ENCODE measurements around the gene DACH1.
"Not testable (repeated sequence)": the region's sequence is repeated elsewhere in the genome, so short reads cannot be mapped to it uniquely, and the experiment has no call there.

DACH1 gene

DNA sequence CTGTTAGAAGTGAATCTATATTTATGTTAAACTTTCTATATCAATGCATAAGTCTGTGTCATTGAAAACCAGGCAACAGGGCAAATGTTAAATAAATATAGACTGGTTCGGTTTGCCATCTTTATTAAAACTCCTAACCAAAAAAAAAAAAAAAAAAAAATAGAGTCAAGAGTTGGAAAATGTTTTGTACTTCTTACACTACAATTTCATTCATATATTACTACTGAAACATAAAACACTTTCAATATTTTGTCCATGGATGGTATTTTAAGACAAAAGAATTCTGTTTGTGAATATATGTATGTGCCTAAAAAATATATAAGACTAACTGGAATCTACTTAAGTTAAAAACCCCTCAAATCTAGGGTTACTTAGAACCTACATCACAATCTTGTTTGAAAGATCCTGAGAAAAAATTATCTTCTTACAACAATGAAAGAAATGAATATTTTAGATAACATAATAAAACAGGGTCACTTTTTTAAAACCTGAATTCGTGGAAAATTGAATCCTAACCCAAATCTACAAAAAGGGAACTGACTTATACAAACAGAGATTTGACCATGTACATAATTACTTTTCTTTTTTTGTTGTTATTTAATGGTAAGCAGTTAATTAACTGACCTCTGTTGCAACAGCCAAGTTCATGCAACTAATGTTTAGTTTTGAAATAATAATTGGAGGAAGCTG is 5.1 kb downstream of the DACH1 start:
- no peaks in the 10 kb centered on the region for H3K9me3 Mint-ChIP-seq
- H3K4me1 Mint-ChIP-seq (ENCODE audit: low read depth): peaks cover 13% of the 10 kb centered on the region
- no peak overlapping the region for H3K27ac Mint-ChIP-seq
- no peak for DNase-seq (ENCODE audit: low spot score)
- H3K4me3 Mint-ChIP-seq: no peak overlapping the region
- peaks cover 57% of the 10 kb centered on the region for H3K27me3 Mint-ChIP-seq (ENCODE audit: low read depth)
- no peaks in the 10 kb centered on the region for H3K36me3 Mint-ChIP-seq (ENCODE audit: low read depth)

GRCh38 chr13:71860547-71861138 is 6.4 kb downstream of the DACH1 start:
- no peak for DNase-seq (ENCODE audit: low spot score)
- H3K27me3 Mint-ChIP-seq (ENCODE audit: low read depth): peaks cover 53% of the 10 kb centered on the region
- H3K9me3 Mint-ChIP-seq: no peaks in the 10 kb centered on the region
- H3K27ac Mint-ChIP-seq: no peak overlapping the region
- H3K4me3 Mint-ChIP-seq: no peak overlapping the region
- H3K36me3 Mint-ChIP-seq (ENCODE audit: low read depth): no peaks in the 10 kb centered on the region
- H3K4me1 Mint-ChIP-seq (ENCODE audit: low read depth): peaks cover 13% of the 10 kb centered on the region

GRCh38 chr13:71858647-71859046 is 8.4 kb downstream of the DACH1 start:
- peaks cover 41% of the 10 kb centered on the region for H3K27me3 Mint-ChIP-seq (ENCODE audit: low read depth)
- H3K36me3 Mint-ChIP-seq (ENCODE audit: low read depth): no peaks in the 10 kb centered on the region
- peaks cover under 1% of the 10 kb centered on the region for H3K4me1 Mint-ChIP-seq (ENCODE audit: low read depth)
- no peak overlapping the region for H3K4me3 Mint-ChIP-seq
- no peak for DNase-seq (ENCODE audit: low spot score)
- H3K27ac Mint-ChIP-seq: no peak overlapping the region
- no peaks in the 10 kb centered on the region for H3K9me3 Mint-ChIP-seq

DNA sequence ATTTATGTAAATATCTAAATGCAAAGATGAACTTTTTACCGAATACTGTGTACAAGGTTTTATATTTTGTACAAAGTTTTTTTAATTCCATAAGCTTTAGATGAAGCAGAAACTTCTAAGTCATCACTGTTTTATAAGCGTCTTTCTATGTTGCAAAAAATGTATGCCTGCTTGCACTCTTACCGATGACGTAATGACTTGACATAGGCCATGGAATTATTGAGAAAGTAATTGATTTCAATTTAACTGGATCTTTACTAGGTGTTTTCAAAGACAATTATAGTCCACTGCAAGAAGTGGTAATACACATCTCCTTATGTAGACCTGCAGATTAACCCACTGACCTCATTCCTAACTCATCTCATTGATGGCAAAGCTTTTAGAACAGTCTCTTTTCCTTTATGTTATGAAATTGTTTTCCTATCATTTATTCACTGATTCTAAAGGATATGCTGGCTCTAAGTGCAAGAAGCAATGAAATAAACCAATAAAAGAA is 10.4 kb downstream of the DACH1 start:
- H3K36me3 Mint-ChIP-seq (ENCODE audit: low read depth): no peaks in the 10 kb centered on the region
- no peak overlapping the region for H3K4me3 Mint-ChIP-seq
- H3K4me1 Mint-ChIP-seq (ENCODE audit: low read depth): no peaks in the 10 kb centered on the region
- no peak overlapping the region for H3K27ac Mint-ChIP-seq
- no peaks in the 10 kb centered on the region for H3K9me3 Mint-ChIP-seq
- peaks cover 26% of the 10 kb centered on the region for H3K27me3 Mint-ChIP-seq (ENCODE audit: low read depth)
- no peak for DNase-seq (ENCODE audit: low spot score)

DNA sequence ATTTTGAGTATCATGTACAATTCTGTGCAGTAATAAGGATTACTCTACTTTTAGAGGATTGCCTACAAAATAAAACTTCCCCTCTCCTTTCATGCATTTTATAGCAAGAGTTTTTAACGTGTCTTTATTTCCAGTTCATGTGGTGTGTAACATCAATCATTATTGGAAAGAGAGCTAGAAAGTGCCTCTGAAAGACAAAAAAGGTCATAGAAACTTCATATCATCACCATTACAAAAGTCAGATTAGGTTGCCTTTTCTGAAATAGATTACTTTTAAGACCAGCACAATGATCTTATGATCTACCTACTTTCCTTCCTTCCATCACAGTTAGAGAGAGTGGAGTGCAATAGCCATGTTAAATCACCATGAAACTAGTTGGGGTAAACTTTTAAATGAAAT is 12.6 kb downstream of the DACH1 start:
- no peak for DNase-seq (ENCODE audit: low spot score)
- Mint-ChIP-seq H3K27me3 (ENCODE audit: low read depth) (peaks cover 18% of the 10 kb centered on the region), H3K4me1 (ENCODE audit: low read depth) (no peaks in the 10 kb centered on the region), H3K36me3 (ENCODE audit: low read depth) (no peaks in the 10 kb centered on the region), H3K27ac (no peak overlapping the region), H3K4me3 (no peak overlapping the region), H3K9me3 (no peaks in the 10 kb centered on the region)

DNA sequence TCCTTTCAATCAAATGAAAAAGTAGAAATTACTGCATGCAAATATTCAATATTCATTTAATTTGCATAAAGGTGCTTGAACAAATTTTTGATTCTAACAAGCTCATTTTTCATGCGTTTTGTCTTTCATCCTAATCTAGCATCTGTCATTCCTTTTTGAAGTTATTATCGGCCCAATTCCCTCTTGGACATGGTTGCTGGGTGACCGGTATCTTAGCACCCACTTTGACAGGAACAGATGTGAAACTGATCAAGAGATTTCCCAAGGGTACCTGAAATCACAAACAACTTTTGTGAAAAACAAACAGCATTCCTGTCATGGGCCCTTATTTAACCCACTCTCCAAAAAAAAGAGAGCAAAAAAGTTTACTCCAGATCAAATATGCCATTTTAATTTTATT is 13.3 kb downstream of the DACH1 start:
- Mint-ChIP-seq H3K27ac (no peak overlapping the region), H3K27me3 (ENCODE audit: low read depth) (peaks cover 16% of the 10 kb centered on the region), H3K36me3 (ENCODE audit: low read depth) (no peaks in the 10 kb centered on the region), H3K4me3 (no peak overlapping the region), H3K9me3 (no peaks in the 10 kb centered on the region), H3K4me1 (ENCODE audit: low read depth) (no peaks in the 10 kb centered on the region)
- no peak for DNase-seq (ENCODE audit: low spot score)

GRCh38 chr13:71852736-71853135 is 14.3 kb downstream of the DACH1 start:
- H3K4me3 Mint-ChIP-seq: no peak overlapping the region
- no peaks in the 10 kb centered on the region for H3K9me3 Mint-ChIP-seq
- no peaks in the 10 kb centered on the region for H3K4me1 Mint-ChIP-seq (ENCODE audit: low read depth)
- H3K27me3 Mint-ChIP-seq (ENCODE audit: low read depth): peaks cover 11% of the 10 kb centered on the region
- no peak for DNase-seq (ENCODE audit: low spot score)
- no peaks in the 10 kb centered on the region for H3K36me3 Mint-ChIP-seq (ENCODE audit: low read depth)
- H3K27ac Mint-ChIP-seq: no peak overlapping the region

DNA sequence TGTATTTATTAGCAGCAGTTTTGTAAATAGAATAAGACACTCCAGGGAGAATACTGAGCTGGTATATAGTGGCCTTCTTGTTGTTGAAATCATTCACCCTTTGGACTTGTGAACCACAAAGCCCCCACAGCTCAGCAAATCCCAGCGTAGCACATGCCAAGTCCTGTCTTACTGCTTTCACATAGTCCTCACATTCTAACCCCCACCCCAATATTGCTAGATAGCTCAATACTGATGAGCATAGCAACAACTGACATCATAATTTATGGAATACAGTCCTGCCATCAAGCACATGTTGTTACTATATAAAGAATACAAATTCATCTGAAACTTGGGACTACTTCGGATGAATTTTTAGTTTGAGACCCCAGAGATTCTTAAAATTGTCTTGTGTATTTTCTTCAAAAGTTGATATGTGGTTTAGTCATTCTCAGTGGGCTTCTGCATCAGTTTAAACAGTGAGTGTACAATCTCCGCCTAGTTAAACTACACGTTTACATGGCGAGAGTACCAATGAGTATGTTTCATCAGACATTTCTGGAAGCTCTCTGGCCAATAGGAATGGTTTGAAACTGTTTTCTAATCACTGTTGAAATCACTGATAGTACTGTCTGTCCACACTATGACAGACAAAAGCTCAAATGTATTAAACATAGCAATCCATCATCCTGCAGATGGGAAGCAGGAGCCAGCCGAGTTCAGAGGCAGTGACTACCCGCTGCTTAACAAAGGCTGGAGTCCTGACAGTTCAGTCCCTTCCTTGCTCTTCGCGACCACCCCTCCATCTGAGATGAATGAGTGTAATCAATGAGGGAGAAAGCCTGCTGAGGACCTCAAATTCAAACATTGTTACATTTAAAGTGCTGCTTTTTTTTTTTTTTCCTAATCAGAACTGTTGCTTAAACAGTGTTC is 15.2 kb downstream of the DACH1 start:
- peaks cover 10% of the 10 kb centered on the region for H3K27me3 Mint-ChIP-seq (ENCODE audit: low read depth)
- H3K9me3 Mint-ChIP-seq: no peaks in the 10 kb centered on the region
- no peak for DNase-seq (ENCODE audit: low spot score)
- no peaks in the 10 kb centered on the region for H3K36me3 Mint-ChIP-seq (ENCODE audit: low read depth)
- H3K27ac Mint-ChIP-seq: no peak overlapping the region
- no peak overlapping the region for H3K4me3 Mint-ChIP-seq
- no peaks in the 10 kb centered on the region for H3K4me1 Mint-ChIP-seq (ENCODE audit: low read depth)

- Mint-ChIP-seq H3K36me3 (ENCODE audit: low read depth) (no peaks in the 10 kb centered on the region), H3K27ac (no peak overlapping the region), H3K4me3 (no peak overlapping the region), H3K9me3 (no peaks in the 10 kb centered on the region), H3K27me3 (ENCODE audit: low read depth) (peaks cover 3% of the 10 kb centered on the region), H3K4me1 (ENCODE audit: low read depth) (peaks cover 4% of the 10 kb centered on the region)
- DNase-seq (ENCODE audit: low spot score): no peak
These were observed 25.0 kb downstream of the DACH1 start for GRCh38 chr13:71842003-71842402.

DNA sequence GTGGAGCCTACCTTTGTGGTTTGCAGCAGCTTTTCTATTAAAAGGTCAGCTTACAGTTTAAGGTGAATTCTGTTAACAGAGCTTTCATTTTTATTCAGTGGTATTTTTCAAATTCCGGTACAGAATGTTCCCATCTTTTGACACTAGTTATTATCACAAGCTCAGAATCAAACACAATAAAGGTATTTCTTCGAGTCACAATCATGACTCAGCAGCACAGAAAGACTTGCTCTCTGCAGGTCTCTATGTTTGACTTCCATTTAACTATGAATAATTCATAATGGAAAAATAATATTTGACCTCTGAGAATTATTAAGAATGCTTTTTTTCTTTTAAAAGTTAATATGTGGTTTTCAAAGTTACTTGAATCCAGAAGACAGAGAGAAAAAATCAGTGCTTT is 28.2 kb downstream of the DACH1 start:
- H3K27ac Mint-ChIP-seq: no peak overlapping the region
- H3K27me3 Mint-ChIP-seq (ENCODE audit: low read depth): no peaks in the 10 kb centered on the region
- H3K4me1 Mint-ChIP-seq (ENCODE audit: low read depth): peaks cover 4% of the 10 kb centered on the region
- no peaks in the 10 kb centered on the region for H3K36me3 Mint-ChIP-seq (ENCODE audit: low read depth)
- no peak for DNase-seq (ENCODE audit: low spot score)
- peak overlapping the region; percentile 12 for H3K4me3 Mint-ChIP-seq
- peaks cover 3% of the 10 kb centered on the region for H3K9me3 Mint-ChIP-seq

GRCh38 chr13:71837582-71837981 is 29.4 kb downstream of the DACH1 start:
- not testable (repeated sequence) for H3K9me3 Mint-ChIP-seq; H3K4me3 Mint-ChIP-seq; H3K27ac Mint-ChIP-seq; H3K27me3 Mint-ChIP-seq (ENCODE audit: low read depth); DNase-seq (ENCODE audit: low spot score); H3K36me3 Mint-ChIP-seq (ENCODE audit: low read depth); H3K4me1 Mint-ChIP-seq (ENCODE audit: low read depth)

GRCh38 chr13:71831716-71832115 is 35.3 kb downstream of the DACH1 start:
- peaks cover 15% of the 10 kb centered on the region for H3K27me3 Mint-ChIP-seq (ENCODE audit: low read depth)
- peaks cover 1% of the 10 kb centered on the region for H3K9me3 Mint-ChIP-seq
- no peak overlapping the region for H3K4me3 Mint-ChIP-seq
- H3K27ac Mint-ChIP-seq: no peak overlapping the region
- no peak for DNase-seq (ENCODE audit: low spot score)
- peaks cover 21% of the 10 kb centered on the region for H3K4me1 Mint-ChIP-seq (ENCODE audit: low read depth)
- H3K36me3 Mint-ChIP-seq (ENCODE audit: low read depth): no peaks in the 10 kb centered on the region

GRCh38 chr13:71830736-71831135 is 36.3 kb downstream of the DACH1 start:
- no peaks in the 10 kb centered on the region for H3K9me3 Mint-ChIP-seq
- DNase-seq (ENCODE audit: low spot score): no peak
- peaks cover 17% of the 10 kb centered on the region for H3K27me3 Mint-ChIP-seq (ENCODE audit: low read depth)
- peaks cover 21% of the 10 kb centered on the region for H3K4me1 Mint-ChIP-seq (ENCODE audit: low read depth)
- no peaks in the 10 kb centered on the region for H3K36me3 Mint-ChIP-seq (ENCODE audit: low read depth)
- no peak overlapping the region for H3K4me3 Mint-ChIP-seq
- no peak overlapping the region for H3K27ac Mint-ChIP-seq

DNA sequence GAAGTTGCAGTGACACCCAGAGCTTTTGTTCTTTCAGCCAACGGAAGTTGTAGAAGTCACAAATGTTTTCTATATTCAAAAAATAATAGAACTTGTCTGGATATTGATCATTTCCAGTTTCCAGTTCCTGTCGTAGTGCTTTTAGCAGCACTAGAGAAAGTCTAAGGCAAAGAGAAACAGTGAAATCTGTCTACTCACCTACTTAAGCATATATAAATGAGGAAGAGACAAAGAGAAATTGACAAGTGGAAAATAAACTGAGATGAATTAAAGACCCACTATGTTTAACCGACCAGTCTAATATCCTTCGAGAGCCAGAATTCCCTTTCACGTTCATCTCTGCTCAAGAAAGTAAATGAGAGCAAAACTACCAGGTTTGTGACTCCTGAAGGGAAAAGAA is 36.7 kb downstream of the DACH1 start:
- Mint-ChIP-seq H3K27ac (no peak overlapping the region), H3K9me3 (no peaks in the 10 kb centered on the region), H3K27me3 (ENCODE audit: low read depth) (peaks cover 17% of the 10 kb centered on the region), H3K4me3 (no peak overlapping the region), H3K36me3 (ENCODE audit: low read depth) (no peaks in the 10 kb centered on the region), H3K4me1 (ENCODE audit: low read depth) (peaks cover 21% of the 10 kb centered on the region)
- DNase-seq (ENCODE audit: low spot score): no peak

All from T-helper 2 cell treated with Interferon-gamma antibody and Interleukin-4, amounts not matched to agents 5 μg/mL and 100 μg/mL, for 36 hours (primary cell).